Measurements from ENCODE around the gene OR5AL1.
"Not testable (repeated sequence)": the region's sequence is repeated elsewhere in the genome, so short reads cannot be mapped to it uniquely, and the experiment has no call there.

OR5AL1 gene

DNA sequence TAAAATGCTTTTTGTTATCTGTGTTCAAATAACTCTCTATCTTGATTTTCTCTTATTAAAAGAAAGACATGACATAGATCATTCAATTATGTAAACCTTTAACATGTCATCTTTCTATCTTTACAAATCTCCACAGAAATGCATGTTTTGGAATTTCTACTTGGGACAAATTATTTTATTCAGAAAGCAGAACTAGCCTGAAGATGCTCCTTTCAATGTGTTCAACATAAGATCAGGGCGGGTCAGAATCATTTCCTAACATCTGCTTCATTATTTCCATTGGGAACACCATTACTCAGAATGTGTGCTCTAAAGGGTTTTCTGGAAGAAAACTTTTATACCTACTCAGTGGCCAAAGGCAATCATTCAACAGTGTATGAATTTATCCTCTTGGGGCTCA is at the start of gene OR5AL1:
Gene OR5AL1 (plus strand): TSS at position 301 of the 400 bp plus-strand sequence.
- no peak for DNase-seq

DNA sequence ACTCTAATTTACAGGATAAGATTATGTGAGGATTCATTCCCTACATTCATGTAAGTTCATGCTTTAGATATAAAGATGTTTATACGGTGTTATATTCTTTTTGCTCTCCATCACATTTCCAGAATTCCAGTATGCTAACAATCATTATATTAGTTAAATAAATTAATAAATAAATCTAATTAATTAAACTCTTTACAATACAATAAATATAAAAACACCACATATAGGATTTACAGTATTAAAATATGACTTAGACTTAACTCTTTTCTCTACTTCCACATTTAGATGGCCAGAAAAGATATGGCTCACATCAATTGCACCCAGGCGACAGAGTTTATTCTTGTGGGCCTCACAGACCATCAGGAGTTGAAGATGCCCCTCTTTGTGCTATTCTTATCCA is 37.2 kb upstream of the OR5AL1 start, which contains the start of gene OR8U1:
Gene OR8U1 (plus strand): TSS at position 301 of the 400 bp plus-strand sequence. CDS start 0 bp downstream, at position 301.
- no peak for DNase-seq

DNA sequence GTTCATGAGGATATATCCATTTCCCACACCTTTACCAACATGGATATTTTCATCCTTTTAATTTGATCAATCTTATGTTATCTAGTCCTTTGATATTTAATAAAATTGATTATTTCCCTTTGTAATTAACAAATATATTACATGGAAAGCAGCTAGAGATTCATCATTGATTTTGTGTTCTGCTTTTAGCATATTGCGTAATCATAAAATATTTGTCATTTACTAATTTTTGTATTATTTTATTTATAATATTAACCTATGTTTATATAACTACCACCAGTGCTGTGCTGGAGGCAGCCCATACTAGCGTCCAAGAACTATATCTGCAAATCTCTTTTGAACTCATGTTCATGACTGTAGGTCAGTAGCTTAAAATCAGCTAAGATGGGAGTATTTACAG is 32.4 kb upstream of the OR5AL1 start:
- no peak for DNase-seq

DNA sequence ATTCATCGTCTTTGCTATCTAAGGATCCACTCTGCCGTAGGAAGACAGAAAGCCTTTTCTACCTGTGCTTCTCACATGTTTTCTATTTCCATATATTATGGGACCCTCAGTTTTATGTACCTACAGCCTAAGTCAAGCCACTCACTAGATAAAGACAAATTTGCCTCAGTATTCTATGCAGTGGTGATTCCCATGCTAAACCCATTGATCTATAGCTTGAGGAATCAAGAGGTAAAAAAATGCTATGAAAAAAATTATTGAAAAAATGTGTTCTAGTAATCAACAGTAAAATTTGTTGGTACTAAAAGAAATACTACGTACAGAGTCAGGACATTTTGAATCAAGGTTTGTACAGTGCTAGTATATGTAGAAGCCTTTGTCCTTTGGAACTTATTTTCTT is 18.1 kb upstream of the OR5AL1 start:
- DNase-seq = no peak

DNA sequence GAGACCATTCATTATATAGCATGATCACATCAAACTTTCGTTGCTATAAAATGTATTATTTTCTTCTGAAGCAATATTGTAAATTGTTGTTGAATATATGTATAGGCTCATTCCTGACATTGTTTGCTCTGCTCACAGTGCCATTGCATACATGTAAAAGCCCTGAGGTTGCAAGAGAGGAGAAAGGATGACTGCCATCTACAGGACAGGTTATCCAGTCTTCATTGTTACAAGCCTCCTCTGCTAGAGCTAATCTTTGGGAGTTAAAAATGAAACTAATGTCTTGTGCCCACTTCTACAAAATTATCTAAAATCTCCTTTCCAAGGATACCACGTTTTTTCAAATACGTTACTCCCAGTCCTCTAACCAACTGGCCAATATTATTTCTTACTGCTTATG is 16.4 kb upstream of the OR5AL1 start:
- no peak for DNase-seq

DNA sequence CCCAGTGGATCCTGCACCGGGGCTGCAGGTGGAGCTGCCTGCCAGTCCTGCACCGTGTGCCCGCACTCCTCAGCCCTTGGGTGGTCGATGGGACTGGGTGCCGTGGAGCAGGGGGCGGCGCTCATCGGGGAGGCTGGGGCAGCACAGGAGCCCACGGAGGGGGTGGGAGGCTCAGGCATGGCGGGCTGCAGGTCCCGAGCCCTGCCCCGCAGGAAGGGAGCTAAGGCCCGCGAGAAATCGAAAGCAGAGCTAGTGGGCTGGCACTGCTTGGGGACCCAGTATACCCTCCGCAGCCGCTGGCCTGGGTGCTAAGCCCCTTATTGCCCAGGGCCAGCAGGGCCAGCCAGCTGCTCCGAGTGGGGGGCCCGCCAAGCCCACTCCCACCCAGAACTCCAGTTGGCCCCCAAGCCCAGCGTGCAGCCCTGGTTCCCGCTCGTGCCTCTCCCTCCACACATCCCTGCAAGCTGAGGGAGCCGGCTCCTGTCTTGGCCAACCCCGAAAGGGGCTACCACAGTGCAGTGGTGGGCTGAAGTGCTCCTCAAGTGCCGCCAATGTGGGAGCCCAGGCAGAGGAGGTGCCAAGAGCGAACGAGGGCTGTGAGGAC is 10.5 kb upstream of the OR5AL1 start:
- not testable (repeated sequence) for DNase-seq

DNA sequence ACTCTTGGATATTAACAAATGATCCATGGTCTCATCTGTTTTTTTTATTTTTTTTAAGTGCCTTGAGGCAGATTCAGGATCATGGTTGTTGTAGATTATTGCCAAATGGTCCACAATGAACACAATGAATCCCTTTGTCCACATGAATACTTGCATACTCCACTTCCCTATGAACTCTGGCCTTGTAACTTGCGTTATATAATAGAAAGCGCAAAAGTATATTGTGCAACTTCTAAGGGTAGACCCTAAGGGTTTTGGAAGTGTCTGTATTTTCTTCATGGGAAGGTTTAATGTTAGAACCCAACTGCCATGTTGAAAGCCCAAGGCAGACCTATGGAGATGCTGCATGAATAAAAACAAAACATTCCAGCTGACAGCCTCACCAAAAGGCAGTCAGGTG is 8.1 kb upstream of the OR5AL1 start:
- DNase-seq = no peak

DNA sequence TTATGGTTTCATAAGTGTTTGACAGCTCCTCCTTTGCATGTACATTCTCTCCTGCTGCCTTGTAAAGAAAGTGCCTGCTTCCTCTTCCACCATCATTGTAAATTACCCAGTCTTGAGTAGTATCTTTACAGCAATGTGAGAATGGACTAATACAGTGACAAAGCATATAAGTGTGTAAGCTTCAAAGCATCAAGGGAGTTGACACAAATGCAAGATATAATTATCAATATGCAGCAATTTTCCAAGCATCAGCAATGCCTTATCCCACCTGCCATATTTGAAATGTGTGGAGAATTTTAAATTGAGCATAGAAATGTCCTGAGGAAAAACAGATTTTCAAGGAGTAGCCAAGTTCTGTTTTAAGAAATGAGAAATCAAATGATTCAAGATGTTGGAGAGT is 1.7 kb upstream of the OR5AL1 start:
- DNase-seq = no peak

DNA sequence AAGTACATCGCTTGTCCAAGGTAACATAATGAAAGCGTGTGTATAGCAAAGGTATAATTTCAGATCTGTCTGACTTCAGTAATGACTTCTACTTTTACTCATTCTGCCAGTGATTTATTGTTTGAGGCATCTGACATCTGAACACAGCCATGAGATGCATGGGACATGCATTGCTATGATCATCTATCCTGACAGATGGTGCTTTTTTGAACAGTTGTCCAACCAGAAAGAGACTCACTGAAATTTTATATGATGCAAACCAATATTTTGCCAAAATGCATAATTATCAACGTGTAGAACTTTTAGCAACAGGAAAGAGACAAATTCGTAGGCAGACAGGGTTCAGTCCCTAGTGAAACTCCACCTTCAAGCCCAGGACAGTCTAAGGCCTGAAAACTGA is 41.0 kb downstream of the OR5AL1 start:
- DNase-seq = no peak

DNA sequence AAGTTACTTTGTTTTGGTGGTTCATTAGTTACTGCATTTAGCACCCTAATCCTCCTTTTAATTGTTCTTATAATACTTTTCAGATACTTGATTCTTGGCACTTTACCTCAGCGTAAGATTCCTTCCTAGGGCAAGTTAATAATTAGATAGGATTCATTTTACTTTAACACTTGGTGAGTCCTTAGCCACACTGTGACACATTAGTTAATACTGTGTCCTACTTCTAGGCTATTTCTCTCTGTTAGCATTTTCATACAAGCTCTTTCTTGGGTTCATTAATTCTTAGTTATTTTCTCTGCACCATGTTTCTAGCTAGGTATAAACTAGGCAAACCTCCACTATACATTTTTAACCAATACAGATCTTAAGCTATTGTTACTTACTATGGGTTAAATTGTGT is 44.6 kb downstream of the OR5AL1 start:
- no peak for DNase-seq
